ENCODE data around the gene DUXB. TPM values are rescaled to one million over a fixed set of nuclear protein-coding genes. Genes with fewer than 3 reads are reported as not detected.

DUXB gene
- total and polyA plus RNA-seq, 4 donors, result not detected

DNA sequence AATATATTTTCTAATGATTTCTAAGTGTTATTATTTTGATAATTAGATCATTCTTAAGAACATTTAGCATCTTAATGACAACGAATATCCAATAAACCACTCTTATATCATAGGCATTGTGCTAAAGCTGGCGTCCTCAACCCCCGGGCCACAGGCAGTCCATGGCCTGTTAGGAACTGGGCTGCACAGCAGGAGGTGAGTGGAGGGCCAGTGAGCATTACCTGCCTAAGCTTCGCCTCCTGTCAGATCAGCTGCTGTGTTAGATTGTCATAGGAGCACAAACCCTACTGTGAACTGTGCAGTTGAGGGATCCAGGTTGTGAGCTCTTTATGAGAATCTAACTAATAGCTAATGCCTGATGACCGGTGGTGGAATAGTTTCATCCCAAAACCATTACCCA is 3.7 kb downstream of the DUXB start:
- TF ChIP-seq CTCF (IDR thresholded peaks at IDR 0.05; ENCODE audit: control extremely low read depth, extremely low read depth), result no peak
- Histone ChIP-seq H3K27me3 (ENCODE audit: control insufficient read depth in 3 of 3, insufficient read depth in 3 of 3, low read length in 2 of 3) (no peaks in the 10 kb centered on the region), H3K4me3 (no peak overlapping the region), H3K4me1 (ENCODE audit: control insufficient read depth in 5 of 5, insufficient read depth in 5 of 5, low read length in 5 of 5) (no peaks in the 10 kb centered on the region), H3K9ac (ENCODE audit: insufficient read depth in 1 of 2, low read length in 2 of 2) (no peak overlapping the region), H3K27ac (ENCODE audit: low read depth in 1 of 2, low read length in 1 of 2) (no peak overlapping the region), H3K36me3 (ENCODE audit: control insufficient read depth in 4 of 4, insufficient read depth in 4 of 4, low read length in 4 of 4) (no peaks in the 10 kb centered on the region), H3K9me3 (ENCODE audit: control insufficient read depth in 4 of 4, insufficient read depth in 3 of 4, low read length in 3 of 4) (no peaks in the 10 kb centered on the region)
- no peak for ATAC-seq (ENCODE audit: insufficient read depth, low FRiP score)
- no peak for DNase-seq
- WGBS, 2 donors, result 92 to 98% methylated on average over 5 of the region's 5 CpGs

- no peak for TF ChIP-seq CTCF (IDR thresholded peaks at IDR 0.05; ENCODE audit: control extremely low read depth, extremely low read depth)
- Histone ChIP-seq H3K9me3 (ENCODE audit: control insufficient read depth in 4 of 4, insufficient read depth in 3 of 4, low read length in 3 of 4) (no peaks in the 10 kb centered on the region), H3K27me3 (ENCODE audit: control insufficient read depth in 3 of 3, insufficient read depth in 3 of 3, low read length in 2 of 3) (no peaks in the 10 kb centered on the region), H3K4me3 (no peak overlapping the region), H3K27ac (ENCODE audit: low read depth in 1 of 2, low read length in 1 of 2) (no peak overlapping the region), H3K36me3 (ENCODE audit: control insufficient read depth in 4 of 4, insufficient read depth in 4 of 4, low read length in 4 of 4) (no peaks in the 10 kb centered on the region), H3K4me1 (ENCODE audit: control insufficient read depth in 5 of 5, insufficient read depth in 5 of 5, low read length in 5 of 5) (no peaks in the 10 kb centered on the region), H3K9ac (ENCODE audit: insufficient read depth in 1 of 2, low read length in 2 of 2) (no peak overlapping the region)
- no peak for DNase-seq
- no peak for ATAC-seq (ENCODE audit: insufficient read depth, low FRiP score)
- WGBS, 2 donors, result 82 to 86% methylated on average over 6 of the region's 6 CpGs
These were observed 5.6 kb downstream of the DUXB start for GRCh38 chr16:75695708-75696107.

DNA sequence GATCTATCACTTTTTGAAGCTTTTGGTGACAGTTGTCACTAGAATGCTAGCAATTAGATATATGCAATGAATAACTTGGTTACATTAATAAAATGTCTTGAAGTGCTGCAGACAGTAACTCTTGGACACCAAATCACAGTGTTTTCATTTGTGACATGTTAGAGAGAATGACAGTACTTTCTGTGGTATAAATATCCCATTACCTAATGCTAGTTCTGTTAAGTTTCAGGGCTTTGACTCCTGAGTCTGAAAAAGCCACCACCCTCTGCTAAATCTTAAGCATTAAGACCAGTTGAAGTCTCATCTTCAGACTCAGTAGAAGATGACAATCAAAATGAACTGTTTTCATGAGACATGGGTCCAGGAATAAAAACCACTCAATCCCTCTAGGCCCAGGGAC is 13.9 kb downstream of the DUXB start:
- no peak overlapping the region for H3K9ac ChIP-seq (ENCODE audit: insufficient read depth in 1 of 2, low read length in 2 of 2)
- H3K4me3 ChIP-seq, result no peak overlapping the region
- no peaks in the 10 kb centered on the region for H3K4me1 ChIP-seq (ENCODE audit: control insufficient read depth in 5 of 5, insufficient read depth in 5 of 5, low read length in 5 of 5)
- H3K9me3 ChIP-seq (ENCODE audit: control insufficient read depth in 4 of 4, insufficient read depth in 3 of 4, low read length in 3 of 4), result no peaks in the 10 kb centered on the region
- ATAC-seq (ENCODE audit: insufficient read depth, low FRiP score) (no peak), DNase-seq (no peak)
- no peaks in the 10 kb centered on the region for H3K27me3 ChIP-seq (ENCODE audit: control insufficient read depth in 3 of 3, insufficient read depth in 3 of 3, low read length in 2 of 3)
- no peaks in the 10 kb centered on the region for H3K36me3 ChIP-seq (ENCODE audit: control insufficient read depth in 4 of 4, insufficient read depth in 4 of 4, low read length in 4 of 4)
- no peak overlapping the region for H3K27ac ChIP-seq (ENCODE audit: low read depth in 1 of 2, low read length in 1 of 2)
- TF ChIP-seq CTCF (IDR thresholded peaks at IDR 0.05; ENCODE audit: control extremely low read depth, extremely low read depth), result no peak

DNA sequence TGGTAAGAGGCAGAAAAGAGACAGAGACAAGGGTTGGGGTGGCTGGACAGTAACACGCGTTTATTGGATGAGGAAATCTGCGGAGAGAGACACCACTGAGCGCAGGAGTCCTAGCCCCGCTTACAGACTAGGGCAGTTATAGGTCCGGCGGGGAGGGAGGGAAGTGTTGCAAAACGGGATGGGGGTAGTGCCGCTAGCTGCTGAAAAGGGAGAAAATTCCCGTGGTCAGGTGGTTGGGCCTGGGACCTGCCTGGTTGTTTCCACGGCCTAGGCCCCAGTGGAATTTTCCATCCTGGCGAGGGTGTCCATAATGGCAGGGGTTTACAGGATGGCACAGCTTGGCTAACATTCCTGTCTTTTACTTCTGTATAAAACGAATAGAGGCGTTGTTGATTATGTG is 19.0 kb downstream of the DUXB start:
- DNase-seq, result no peak
- no peak overlapping the region for H3K4me3 ChIP-seq
- H3K4me1 ChIP-seq (ENCODE audit: control insufficient read depth in 5 of 5, insufficient read depth in 5 of 5, low read length in 5 of 5), result peaks cover 0 to 6% (median 0%) of the 10 kb centered on the region in 5 donors
- H3K9me3 ChIP-seq (ENCODE audit: control insufficient read depth in 4 of 4, insufficient read depth in 3 of 4, low read length in 3 of 4), result no peaks in the 10 kb centered on the region
- ATAC-seq (ENCODE audit: insufficient read depth, low FRiP score), result no peak
- no peaks in the 10 kb centered on the region for H3K36me3 ChIP-seq (ENCODE audit: control insufficient read depth in 4 of 4, insufficient read depth in 4 of 4, low read length in 4 of 4)
- 87 to 91% methylated on average over 14 of the region's 14 CpGs for WGBS, 2 donors
- no peak overlapping the region for H3K27ac ChIP-seq (ENCODE audit: low read depth in 1 of 2, low read length in 1 of 2)
- no peak for TF ChIP-seq CTCF (IDR thresholded peaks at IDR 0.05; ENCODE audit: control extremely low read depth, extremely low read depth)
- no peak overlapping the region for H3K9ac ChIP-seq (ENCODE audit: insufficient read depth in 1 of 2, low read length in 2 of 2)
- no peaks in the 10 kb centered on the region for H3K27me3 ChIP-seq (ENCODE audit: control insufficient read depth in 3 of 3, insufficient read depth in 3 of 3, low read length in 2 of 3)

All from lung (tissue), 12 donors.